ENCODE measurements around the gene TCF7L2. TPM values are rescaled to one million over a fixed set of nuclear protein-coding genes. Genes with fewer than 3 reads are reported as not detected.

The TCF7L2 gene
- total and polyA plus RNA-seq, 9 of the 15 experiments (the other 6 are each of a cell fraction or from before 2014, with no cell fraction given), result 0.32 to 2.8 (median 0.92) TPM

DNA sequence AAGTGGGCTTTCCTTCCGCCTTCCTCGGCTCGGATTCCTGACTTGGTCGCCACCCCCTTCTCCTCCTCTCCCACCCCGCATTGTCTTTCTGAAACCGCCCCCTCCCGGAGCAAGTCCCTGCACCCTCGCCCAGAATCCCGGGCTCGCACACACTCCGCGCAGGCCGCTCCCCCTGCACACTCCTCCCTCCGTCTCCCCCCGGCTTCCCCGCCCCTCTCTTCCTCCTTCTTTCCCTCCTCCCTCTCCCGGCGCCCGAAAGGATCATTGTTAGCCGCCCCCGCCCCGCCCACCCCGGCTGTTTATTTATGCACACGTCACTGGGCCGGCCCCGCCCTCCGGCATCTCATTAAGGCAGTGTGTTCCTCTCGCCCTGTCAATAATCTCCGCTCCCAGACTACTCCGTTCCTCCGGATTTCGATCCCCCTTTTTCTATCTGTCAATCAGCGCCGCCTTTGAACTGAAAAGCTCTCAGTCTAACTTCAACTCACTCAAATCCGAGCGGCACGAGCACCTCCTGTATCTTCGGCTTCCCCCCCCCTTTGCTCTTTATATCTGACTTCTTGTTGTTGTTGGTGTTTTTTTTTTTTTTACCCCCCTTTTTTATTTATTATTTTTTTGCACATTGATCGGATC lies at the start of gene TCF7L2 (continued):
- no peak for TF ChIP-seq HNRNPK (IDR thresholded peaks at IDR 0.05; ENCODE audit: low read depth, low read length, poor library complexity, severe bottlenecking)
- TF ChIP-seq, protein P1, sequence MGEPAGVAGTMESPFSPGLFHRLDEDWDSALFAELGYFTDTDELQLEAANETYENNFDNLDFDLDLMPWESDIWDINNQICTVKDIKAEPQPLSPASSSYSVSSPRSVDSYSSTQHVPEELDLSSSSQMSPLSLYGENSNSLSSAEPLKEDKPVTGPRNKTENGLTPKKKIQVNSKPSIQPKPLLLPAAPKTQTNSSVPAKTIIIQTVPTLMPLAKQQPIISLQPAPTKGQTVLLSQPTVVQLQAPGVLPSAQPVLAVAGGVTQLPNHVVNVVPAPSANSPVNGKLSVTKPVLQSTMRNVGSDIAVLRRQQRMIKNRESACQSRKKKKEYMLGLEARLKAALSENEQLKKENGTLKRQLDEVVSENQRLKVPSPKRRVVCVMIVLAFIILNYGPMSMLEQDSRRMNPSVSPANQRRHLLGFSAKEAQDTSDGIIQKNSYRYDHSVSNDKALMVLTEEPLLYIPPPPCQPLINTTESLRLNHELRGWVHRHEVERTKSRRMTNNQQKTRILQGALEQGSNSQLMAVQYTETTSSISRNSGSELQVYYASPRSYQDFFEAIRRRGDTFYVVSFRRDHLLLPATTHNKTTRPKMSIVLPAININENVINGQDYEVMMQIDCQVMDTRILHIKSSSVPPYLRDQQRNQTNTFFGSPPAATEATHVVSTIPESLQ (CRISPR knock-in tag; IDR thresholded peaks at IDR 0.05), result no peak
- TF ChIP-seq, protein P2, sequence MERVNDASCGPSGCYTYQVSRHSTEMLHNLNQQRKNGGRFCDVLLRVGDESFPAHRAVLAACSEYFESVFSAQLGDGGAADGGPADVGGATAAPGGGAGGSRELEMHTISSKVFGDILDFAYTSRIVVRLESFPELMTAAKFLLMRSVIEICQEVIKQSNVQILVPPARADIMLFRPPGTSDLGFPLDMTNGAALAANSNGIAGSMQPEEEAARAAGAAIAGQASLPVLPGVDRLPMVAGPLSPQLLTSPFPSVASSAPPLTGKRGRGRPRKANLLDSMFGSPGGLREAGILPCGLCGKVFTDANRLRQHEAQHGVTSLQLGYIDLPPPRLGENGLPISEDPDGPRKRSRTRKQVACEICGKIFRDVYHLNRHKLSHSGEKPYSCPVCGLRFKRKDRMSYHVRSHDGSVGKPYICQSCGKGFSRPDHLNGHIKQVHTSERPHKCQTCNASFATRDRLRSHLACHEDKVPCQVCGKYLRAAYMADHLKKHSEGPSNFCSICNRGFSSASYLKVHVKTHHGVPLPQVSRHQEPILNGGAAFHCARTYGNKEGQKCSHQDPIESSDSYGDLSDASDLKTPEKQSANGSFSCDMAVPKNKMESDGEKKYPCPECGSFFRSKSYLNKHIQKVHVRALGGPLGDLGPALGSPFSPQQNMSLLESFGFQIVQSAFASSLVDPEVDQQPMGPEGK (CRISPR knock-in tag; IDR thresholded peaks at IDR 0.05; ENCODE audit: borderline replicate concordance), result no peak
- TF ChIP-seq PTRF (tag; IDR thresholded peaks at IDR 0.05), result no peak
- TF ChIP-seq SMARCE1 (IDR thresholded peaks at IDR 0.05), result no peak
- TF ChIP-seq YBX1 (IDR thresholded peaks at IDR 0.05), result no peak
- TF ChIP-seq, protein P3, sequence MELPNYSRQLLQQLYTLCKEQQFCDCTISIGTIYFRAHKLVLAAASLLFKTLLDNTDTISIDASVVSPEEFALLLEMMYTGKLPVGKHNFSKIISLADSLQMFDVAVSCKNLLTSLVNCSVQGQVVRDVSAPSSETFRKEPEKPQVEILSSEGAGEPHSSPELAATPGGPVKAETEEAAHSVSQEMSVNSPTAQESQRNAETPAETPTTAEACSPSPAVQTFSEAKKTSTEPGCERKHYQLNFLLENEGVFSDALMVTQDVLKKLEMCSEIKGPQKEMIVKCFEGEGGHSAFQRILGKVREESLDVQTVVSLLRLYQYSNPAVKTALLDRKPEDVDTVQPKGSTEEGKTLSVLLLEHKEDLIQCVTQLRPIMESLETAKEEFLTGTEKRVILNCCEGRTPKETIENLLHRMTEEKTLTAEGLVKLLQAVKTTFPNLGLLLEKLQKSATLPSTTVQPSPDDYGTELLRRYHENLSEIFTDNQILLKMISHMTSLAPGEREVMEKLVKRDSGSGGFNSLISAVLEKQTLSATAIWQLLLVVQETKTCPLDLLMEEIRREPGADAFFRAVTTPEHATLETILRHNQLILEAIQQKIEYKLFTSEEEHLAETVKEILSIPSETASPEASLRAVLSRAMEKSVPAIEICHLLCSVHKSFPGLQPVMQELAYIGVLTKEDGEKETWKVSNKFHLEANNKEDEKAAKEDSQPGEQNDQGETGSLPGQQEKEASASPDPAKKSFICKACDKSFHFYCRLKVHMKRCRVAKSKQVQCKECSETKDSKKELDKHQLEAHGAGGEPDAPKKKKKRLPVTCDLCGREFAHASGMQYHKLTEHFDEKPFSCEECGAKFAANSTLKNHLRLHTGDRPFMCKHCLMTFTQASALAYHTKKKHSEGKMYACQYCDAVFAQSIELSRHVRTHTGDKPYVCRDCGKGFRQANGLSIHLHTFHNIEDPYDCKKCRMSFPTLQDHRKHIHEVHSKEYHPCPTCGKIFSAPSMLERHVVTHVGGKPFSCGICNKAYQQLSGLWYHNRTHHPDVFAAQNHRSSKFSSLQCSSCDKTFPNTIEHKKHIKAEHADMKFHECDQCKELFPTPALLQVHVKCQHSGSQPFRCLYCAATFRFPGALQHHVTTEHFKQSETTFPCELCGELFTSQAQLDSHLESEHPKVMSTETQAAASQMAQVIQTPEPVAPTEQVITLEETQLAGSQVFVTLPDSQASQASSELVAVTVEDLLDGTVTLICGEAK (IDR thresholded peaks at IDR 0.05), result no peak
- TF ChIP-seq, protein P3 (CRISPR knock-in tag; IDR thresholded peaks at IDR 0.05), result no peak
- no peak for TF ChIP-seq GTF2A2 (tag; IDR thresholded peaks at IDR 0.05)
- TF ChIP-seq CHCHD3 (CRISPR knock-in tag; IDR thresholded peaks at IDR 0.05), result no peak
- no peak for TF ChIP-seq RAD51 (IDR thresholded peaks at IDR 0.05; ENCODE audit: borderline replicate concordance, low read depth)
- TF ChIP-seq ZNF143 (CRISPR knock-in tag; IDR thresholded peaks at IDR 0.05), result no peak
- TF ChIP-seq ZNF583 (CRISPR knock-in tag; IDR thresholded peaks at IDR 0.05), result no peak
- TF ChIP-seq, protein P4, sequence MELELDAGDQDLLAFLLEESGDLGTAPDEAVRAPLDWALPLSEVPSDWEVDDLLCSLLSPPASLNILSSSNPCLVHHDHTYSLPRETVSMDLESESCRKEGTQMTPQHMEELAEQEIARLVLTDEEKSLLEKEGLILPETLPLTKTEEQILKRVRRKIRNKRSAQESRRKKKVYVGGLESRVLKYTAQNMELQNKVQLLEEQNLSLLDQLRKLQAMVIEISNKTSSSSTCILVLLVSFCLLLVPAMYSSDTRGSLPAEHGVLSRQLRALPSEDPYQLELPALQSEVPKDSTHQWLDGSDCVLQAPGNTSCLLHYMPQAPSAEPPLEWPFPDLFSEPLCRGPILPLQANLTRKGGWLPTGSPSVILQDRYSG (tag; conservative IDR thresholded peaks at IDR 0.05; ENCODE audit: low read depth), result no peak
- TF ChIP-seq PML (IDR thresholded peaks at IDR 0.05; ENCODE audit: low read length), result no peak
